CD4-positive, alpha-beta T cell (primary cell): ENCODE results near the gene AGPAT4. TPM values are rescaled to one million over a fixed set of nuclear protein-coding genes. Genes with fewer than 3 reads are reported as not detected.

Experiments used
- ATAC-seq: fragments of 200-7000 bp; cut with Tn5 transposase; one replicate; pipeline ENCODE4 v1.10.0; 2022; ENCODE audit warnings: mild to moderate bottlenecking; ENCODE audit not compliant: poor library complexity
- CTCF ChIA-PET: fragments of 350-600 bp; sonication (Branson Sonifier 250); formaldehyde crosslinking; loops from one replicate; lab custom pipeline; 2021; ENCODE audit warnings: antibody characterized with exemption, inconsistent platforms; lab: Charles Lee
- POLR2A ChIA-PET: fragments of 350-600 bp; sonication (Branson Sonifier 250); formaldehyde crosslinking; loops from one replicate; lab custom pipeline; 2021; ENCODE audit warnings: antibody characterized with exemption, inconsistent platforms; lab: Charles Lee
- DNase-seq, 14 experiments: peaks; one replicate each; pipeline ENCODE4 v3.0.0-alpha.2; 2013 to 2020; ENCODE audit warnings: mixed read lengths in 2 of 14
- H3K27ac ChIP-seq, 2 donors: one replicate each; pipeline versions ENCODE4 v1.5.1 to v1.7.0; 2013; ENCODE audit warnings: low read length in 2 of 2, low read depth in 1 of 2, mild to moderate bottlenecking in 1 of 2
- H3K27me3 ChIP-seq, 2 experiments: 1 replicate in 1 of 2; 2 replicates in 1 of 2; pipeline versions ENCODE4 v1.6.1 to v1.7.0; 2013; ENCODE audit warnings: low read length in 2 of 2, control low read depth in 1 of 2, mild to moderate bottlenecking in 1 of 2, moderate library complexity in 1 of 2; ENCODE audit not compliant: insufficient read depth in 2 of 2, control insufficient read depth in 1 of 2
- H3K36me3 ChIP-seq: one replicate; pipeline ENCODE4 v1.6.1; 2013; ENCODE audit warnings: low read length, control low read depth; ENCODE audit not compliant: insufficient read depth
- H3K4me1 ChIP-seq: one replicate; pipeline ENCODE4 v1.6.1; 2013; ENCODE audit warnings: low read length, control low read depth; ENCODE audit not compliant: insufficient read depth
- H3K4me3 ChIP-seq: one replicate; pipeline ENCODE4 v1.5.1; 2013; ENCODE audit warnings: mild to moderate bottlenecking, low read length, moderate library complexity
- H3K9me3 ChIP-seq, 2 experiments: 1 replicate in 1 of 2; 2 replicates in 1 of 2; pipeline versions ENCODE4 v1.6.1 to v1.7.0; 2013; ENCODE audit warnings: low read length in 2 of 2, mild to moderate bottlenecking in 2 of 2, control low read depth in 1 of 2, moderate library complexity in 1 of 2; ENCODE audit not compliant: control insufficient read depth in 1 of 2, insufficient read depth in 1 of 2
- H3K27ac Mint-ChIP-seq: one replicate; pipeline ENCODE4 v1.8.0; 2020; ENCODE audit warnings: mixed read lengths
- H3K27me3 Mint-ChIP-seq: one replicate; pipeline ENCODE4 v1.8.0; 2021; ENCODE audit warnings: mixed read lengths
- H3K36me3 Mint-ChIP-seq: one replicate; pipeline ENCODE4 v1.8.0; 2021; ENCODE audit warnings: low read depth, mixed read lengths
- H3K4me1 Mint-ChIP-seq: one replicate; pipeline ENCODE4 v1.8.0; 2021; ENCODE audit warnings: low read depth, mixed read lengths
- H3K4me3 Mint-ChIP-seq: one replicate; pipeline ENCODE4 v1.8.0; 2020; ENCODE audit warnings: mild to moderate bottlenecking, mixed read lengths
- H3K9me3 Mint-ChIP-seq: one replicate; pipeline ENCODE4 v1.8.0; 2020; ENCODE audit warnings: mixed read lengths
- CTCF ChIP-seq: fragments of 200-600 bp; IDR thresholded peaks from one replicate; pipeline ENCODE4 v1.8.0; 2022; ENCODE audit warnings: antibody characterized with exemption, mild to moderate bottlenecking
- intact Hi-C, 2 experiments: fragments of 100-400 bp; cut with DNase I in 1 of 2; cut with micrococcal nuclease in 1 of 2; formaldehyde crosslinking; loops; one replicate each; pipeline versions ENCODE4 v1.15.1 to v1.9.0; 2023 to 2025; cut with DNase I, micrococcal nuclease
- total RNA-seq, 174 experiments: library from RNA in 2 of 174; stranded (reverse) in 2 of 174; gene quantifications; one replicate each; pipeline ENCODE4 v1.2.3 and lab custom pipeline; 2021 to 2026

The AGPAT4 gene
- total RNA-seq, 2 experiments from 2014 or later, result 2.8 to 4.8 TPM

GRCh38 chr6:161265554-161265953 lies 8.3 kb downstream of the AGPAT4 start:
- no peak overlapping the region for H3K27ac ChIP-seq
- peaks cover 0 to 7% of the 10 kb centered on the region in 2 experiments for H3K9me3 ChIP-seq
- H3K4me3 Mint-ChIP-seq, result no peak overlapping the region
- H3K27me3 ChIP-seq, result no peaks in the 10 kb centered on the region
- no peaks in the 10 kb centered on the region for H3K4me1 ChIP-seq
- H3K27me3 Mint-ChIP-seq, result no peaks in the 10 kb centered on the region
- ChIA-PET CTCF (no interaction called here), POLR2A (no interaction called here)
- no peaks in the 10 kb centered on the region for H3K4me1 Mint-ChIP-seq
- H3K36me3 ChIP-seq, result no peaks in the 10 kb centered on the region
- DNase-seq (no peak), ATAC-seq (no peak)
- H3K4me3 ChIP-seq, result no peak overlapping the region
- no peak for TF ChIP-seq CTCF
- no peaks in the 10 kb centered on the region for H3K9me3 Mint-ChIP-seq
- H3K27ac Mint-ChIP-seq, result no peak overlapping the region
- H3K36me3 Mint-ChIP-seq, result peaks cover 11% of the 10 kb centered on the region
- intact Hi-C loops, result no loop called here

- ATAC-seq (no peak), DNase-seq (no peak)
- no peak for TF ChIP-seq CTCF
- ChIA-PET POLR2A (no interaction called here), CTCF (no interaction called here)
- Histone ChIP-seq H3K27ac (no peak overlapping the region), H3K9me3 (peaks cover 0 to under 1% of the 10 kb centered on the region in 2 experiments), H3K27me3 (no peaks in the 10 kb centered on the region), H3K4me3 (no peak overlapping the region), H3K36me3 (peaks cover 3% of the 10 kb centered on the region), H3K4me1 (no peaks in the 10 kb centered on the region)
- intact Hi-C loops, result no loop called here
- H3K4me1 Mint-ChIP-seq, result no peaks in the 10 kb centered on the region
- H3K9me3 Mint-ChIP-seq, result no peaks in the 10 kb centered on the region
- H3K36me3 Mint-ChIP-seq, result peaks cover 11% of the 10 kb centered on the region
- H3K27ac Mint-ChIP-seq, result no peak overlapping the region
- no peaks in the 10 kb centered on the region for H3K27me3 Mint-ChIP-seq
- H3K4me3 Mint-ChIP-seq, result no peak overlapping the region
Measured at GRCh38 chr6:161264181-161264580, 9.7 kb downstream of the AGPAT4 start.

- POLR2A ChIA-PET, result no interaction called here
- ATAC-seq, result no peak
- Mint-ChIP-seq H3K4me1 (no peaks in the 10 kb centered on the region), H3K27ac (no peak overlapping the region), H3K36me3 (peaks cover 5% of the 10 kb centered on the region), H3K4me3 (no peak overlapping the region), H3K9me3 (no peaks in the 10 kb centered on the region), H3K27me3 (no peaks in the 10 kb centered on the region)
- intact Hi-C loops, result no loop called here
- Histone ChIP-seq H3K4me1 (no peaks in the 10 kb centered on the region), H3K36me3 (peaks cover 3% of the 10 kb centered on the region), H3K9me3 (no peaks in the 10 kb centered on the region), H3K4me3 (no peak overlapping the region), H3K27me3 (no peaks in the 10 kb centered on the region), H3K27ac (no peak overlapping the region)
- no peak for TF ChIP-seq CTCF
- no peak for DNase-seq
- CTCF ChIA-PET, result no interaction called here
Measured at GRCh38 chr6:161261816-161262215, 12.0 kb downstream of the AGPAT4 start.
